GM10248 (cell line): Measurements from ENCODE around the gene MCOLN1.

Experiments
- CTCF ChIA-PET: fragments of 300-600 bp; sonication (Branson Sonifier 250); formaldehyde crosslinking; extraction: SDS; loops from one replicate; lab custom pipeline; 2021; ENCODE audit warnings: antibody characterized with exemption; lab: Yijun Ruan, JAX
- POLR2A ChIA-PET: fragments of 350-650 bp; sonication (Branson Sonifier 250); formaldehyde crosslinking; extraction: SDS; loops from one replicate; lab custom pipeline; 2020; ENCODE audit warnings: antibody characterized with exemption; lab: Yijun Ruan, JAX
- DNase-seq: peaks from one replicate; pipeline ENCODE4 v3.0.0; 2012; ENCODE audit errors: extremely low spot score
- CTCF ChIP-seq: IDR thresholded peaks from 2 replicates; pipeline ENCODE4 v1.5.1; 2012; ENCODE audit warnings: mild to moderate bottlenecking, low read depth; ENCODE audit errors: extremely low read depth, missing control alignments, control extremely low read depth

MCOLN1 gene

DNA sequence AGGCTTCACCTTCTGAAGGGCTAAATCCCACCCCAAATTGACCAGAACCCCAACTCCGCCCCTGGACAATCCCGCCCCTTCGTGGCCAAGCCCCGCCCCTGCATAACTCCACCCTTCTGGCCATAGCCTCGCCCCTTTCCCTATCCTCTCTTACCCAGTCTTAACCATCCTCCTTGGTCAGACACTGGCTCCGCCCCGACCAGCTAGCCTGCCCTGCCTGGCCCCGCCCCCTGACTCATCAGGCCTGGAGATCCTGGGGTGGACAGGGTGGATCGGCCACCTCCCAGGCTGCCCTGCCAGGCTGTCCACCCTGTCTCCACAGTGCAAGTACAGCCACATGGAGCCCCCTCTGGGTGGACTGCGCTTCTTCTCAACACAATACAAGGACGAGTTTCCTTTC is 14.5 kb upstream of the MCOLN1 start:
- ChIA-PET CTCF (no interaction called here), POLR2A (no interaction called here)
- no peak for DNase-seq

DNA sequence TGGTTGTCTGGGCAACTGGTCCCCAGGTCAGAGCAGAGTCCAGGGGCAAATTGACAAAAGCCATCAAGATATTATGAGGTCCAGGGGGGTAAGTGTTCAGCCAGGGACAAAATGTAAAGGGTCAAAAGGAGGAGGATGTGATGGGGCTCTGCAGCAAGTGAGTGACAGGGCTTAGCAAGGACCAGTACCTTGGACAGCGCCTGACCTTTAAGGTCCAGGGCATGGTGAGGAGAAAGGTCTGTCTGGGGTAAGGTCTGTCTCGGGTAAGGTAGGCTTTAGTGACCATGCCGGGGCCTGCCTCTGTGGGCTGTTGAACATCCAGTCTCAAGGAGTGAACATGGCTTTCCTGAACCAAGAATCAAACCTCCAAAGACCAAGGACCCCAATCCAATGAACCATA is 12.8 kb upstream of the MCOLN1 start:
- no peak for DNase-seq
- no peak for TF ChIP-seq CTCF
- ChIA-PET POLR2A (no interaction called here), CTCF (no interaction called here)

More for the DNA sequence above, 14.5 kb upstream of the MCOLN1 start:
- no peak for TF ChIP-seq CTCF

- DNase-seq = no peak
- TF ChIP-seq CTCF = no peak
- ChIA-PET CTCF (interaction anchor here (1.5 to 2.3 kb wide), 3 partner anchors 16 to 71 kb away, joined by 3 to 10 read pairs (median 3); a partner anchor contains a TSS), POLR2A (no interaction called here)
Observed at GRCh38 chr19:7512400-7512851, 10.0 kb upstream of the MCOLN1 start.

- no peak for TF ChIP-seq CTCF
- ChIA-PET CTCF (interaction anchor here (0.6 to 2.3 kb wide), 3 partner anchors 17 to 344 kb away, joined by 3 to 10 read pairs (median 3); a partner anchor contains a TSS), POLR2A (no interaction called here)
- DNase-seq = no peak
Observed at GRCh38 chr19:7513809-7514642, 8.4 kb upstream of the MCOLN1 start.

- no peak for DNase-seq
- CTCF ChIA-PET = no interaction called here
- no peak for TF ChIP-seq CTCF
- POLR2A ChIA-PET = no interaction called here
Observed at GRCh38 chr19:7515110-7515644, 7.2 kb upstream of the MCOLN1 start.

DNA sequence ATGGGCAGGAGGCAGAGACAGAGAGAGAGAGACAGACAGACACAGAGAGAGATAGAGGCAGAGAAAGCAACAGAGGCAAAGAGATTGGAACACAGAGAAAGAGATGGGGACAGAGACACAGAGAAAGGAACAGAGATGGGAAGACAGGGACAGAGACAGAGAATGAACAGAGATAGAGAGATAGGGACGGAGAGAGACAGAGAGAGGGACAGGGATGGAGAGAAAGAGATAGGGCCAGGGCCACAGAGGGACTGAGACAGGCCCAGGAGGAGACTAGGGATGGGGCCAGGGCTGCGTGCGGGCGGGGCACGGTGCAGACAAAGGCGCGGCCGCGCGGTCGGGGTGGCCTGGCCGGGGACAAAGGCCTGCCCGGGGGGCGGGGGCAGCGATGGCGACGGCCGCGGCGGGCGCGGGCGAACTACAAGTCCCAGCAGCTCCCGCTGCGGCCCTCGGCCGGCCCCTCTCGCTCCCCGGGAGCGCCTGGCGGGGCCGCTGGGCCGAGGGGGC is 6.7 kb upstream of the MCOLN1 start, which contains the start of gene ZNF358:
Gene ZNF358 (plus strand): TSS at position 459 of the 507 bp plus-strand sequence. CDS start 3,140 bp downstream, outside the sequence.
- ChIA-PET CTCF (interaction anchor here (0.8 kb wide), 2 partner anchors 18 to 53 kb away, joined by 3 read pairs; a partner anchor contains a TSS), POLR2A (no interaction called here)
- TF ChIP-seq CTCF = no peak
- peak; percentile 90 for DNase-seq
